Neural crest cell (in vitro differentiated cells): ENCODE data around the gene ZNF521. TPM values are rescaled to one million over a fixed set of nuclear protein-coding genes. Genes with fewer than 3 reads are reported as not detected.
A peak's percentile ranks its signal among the peaks of the same experiment; 100 is the strongest.

ENCODE experiments used
- DNase-seq: peaks from one replicate; pipeline ENCODE4 v3.0.0; 2021; ENCODE audit warnings: low read depth, mixed read lengths, low spot score
- H3K27ac Mint-ChIP-seq: one replicate; pipeline ENCODE4 v1.8.0; 2021; ENCODE audit warnings: mild to moderate bottlenecking, mixed read lengths; ENCODE audit not compliant: unreplicated experiment
- H3K27me3 Mint-ChIP-seq: 2 replicates; pipeline ENCODE4 v1.8.0; 2021; ENCODE audit warnings: low read depth, mild to moderate bottlenecking, mixed read lengths
- H3K36me3 Mint-ChIP-seq: 2 replicates; pipeline ENCODE4 v1.8.0; 2021; ENCODE audit warnings: low read depth, mild to moderate bottlenecking, mixed read lengths
- H3K4me1 Mint-ChIP-seq: 2 replicates; pipeline ENCODE4 v1.8.0; 2021; ENCODE audit warnings: mixed read lengths
- H3K4me3 Mint-ChIP-seq: one replicate; pipeline ENCODE4 v1.8.0; 2021; ENCODE audit warnings: mild to moderate bottlenecking, mixed read lengths
- H3K9me3 Mint-ChIP-seq: 2 replicates; pipeline ENCODE4 v1.8.0; 2021; ENCODE audit warnings: mixed read lengths
- total RNA-seq: library from RNA; stranded (reverse); gene quantifications from 2 replicates; pipeline ENCODE4 v1.2.1, GENCODE V29; 2021
- TF ChIP-seq, protein P1 (sequence below): fragments of 200-600 bp; sonication (generic); conservative IDR thresholded peaks from 2 replicates; pipeline ENCODE4 v1.5.0; 2021; ENCODE audit warnings: antibody characterized with exemption, mild to moderate bottlenecking

The ZNF521 gene
- total RNA-seq, 1 donor from 2014 or later: 86.1 TPM

- H3K4me1 Mint-ChIP-seq: peaks cover 5% of the 10 kb centered on the region
- H3K36me3 Mint-ChIP-seq: no peaks in the 10 kb centered on the region
- peak overlapping the region; percentile 77 for H3K4me3 Mint-ChIP-seq
- no peaks in the 10 kb centered on the region for H3K9me3 Mint-ChIP-seq
- no peaks in the 10 kb centered on the region for H3K27me3 Mint-ChIP-seq
- DNase-seq: peak; percentile 8
- peak overlapping the region; percentile 15 for H3K27ac Mint-ChIP-seq
- TF ChIP-seq, protein P1, sequence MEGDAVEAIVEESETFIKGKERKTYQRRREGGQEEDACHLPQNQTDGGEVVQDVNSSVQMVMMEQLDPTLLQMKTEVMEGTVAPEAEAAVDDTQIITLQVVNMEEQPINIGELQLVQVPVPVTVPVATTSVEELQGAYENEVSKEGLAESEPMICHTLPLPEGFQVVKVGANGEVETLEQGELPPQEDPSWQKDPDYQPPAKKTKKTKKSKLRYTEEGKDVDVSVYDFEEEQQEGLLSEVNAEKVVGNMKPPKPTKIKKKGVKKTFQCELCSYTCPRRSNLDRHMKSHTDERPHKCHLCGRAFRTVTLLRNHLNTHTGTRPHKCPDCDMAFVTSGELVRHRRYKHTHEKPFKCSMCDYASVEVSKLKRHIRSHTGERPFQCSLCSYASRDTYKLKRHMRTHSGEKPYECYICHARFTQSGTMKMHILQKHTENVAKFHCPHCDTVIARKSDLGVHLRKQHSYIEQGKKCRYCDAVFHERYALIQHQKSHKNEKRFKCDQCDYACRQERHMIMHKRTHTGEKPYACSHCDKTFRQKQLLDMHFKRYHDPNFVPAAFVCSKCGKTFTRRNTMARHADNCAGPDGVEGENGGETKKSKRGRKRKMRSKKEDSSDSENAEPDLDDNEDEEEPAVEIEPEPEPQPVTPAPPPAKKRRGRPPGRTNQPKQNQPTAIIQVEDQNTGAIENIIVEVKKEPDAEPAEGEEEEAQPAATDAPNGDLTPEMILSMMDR: no peak
Observed at GRCh38 chr18:25289001-25289631, 62.9 kb downstream of the ZNF521 start.

DNA sequence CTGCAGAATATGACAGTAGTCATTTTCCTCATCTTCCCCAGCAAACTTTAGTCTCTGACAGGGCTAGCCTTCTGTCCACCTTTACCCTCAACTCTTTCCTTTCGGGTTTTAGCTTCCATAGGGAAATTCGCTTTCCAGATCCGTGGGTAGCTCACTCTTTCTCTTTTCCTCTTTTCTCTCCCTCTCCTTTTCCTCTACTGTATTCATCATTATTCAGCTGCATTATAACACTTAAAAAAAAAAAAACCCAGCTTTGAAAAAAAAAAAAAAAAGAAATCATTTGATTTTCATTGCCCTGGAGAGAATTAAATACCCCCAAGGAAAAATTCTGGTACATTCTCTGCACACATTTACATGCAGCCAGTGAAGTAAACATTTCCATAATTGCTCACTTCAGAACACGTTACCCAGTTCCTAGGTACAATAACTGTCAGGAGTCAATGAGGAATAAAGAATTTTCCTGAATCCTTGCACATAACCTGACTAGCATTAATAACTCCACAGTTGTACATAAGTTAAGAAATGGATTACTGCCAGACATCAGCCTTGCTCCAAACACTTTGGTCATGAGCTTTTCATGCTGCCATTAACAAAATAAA is 63.5 kb downstream of the ZNF521 start:
- DNase-seq: no peak
- no peaks in the 10 kb centered on the region for H3K27me3 Mint-ChIP-seq
- H3K9me3 Mint-ChIP-seq: no peaks in the 10 kb centered on the region
- H3K4me3 Mint-ChIP-seq: peak overlapping the region; percentile 21
- peaks cover 5% of the 10 kb centered on the region for H3K4me1 Mint-ChIP-seq
- peak overlapping the region; percentile 55 for H3K27ac Mint-ChIP-seq
- TF ChIP-seq, protein P1: no peak
- no peaks in the 10 kb centered on the region for H3K36me3 Mint-ChIP-seq

- H3K9me3 Mint-ChIP-seq: no peaks in the 10 kb centered on the region
- no peak for DNase-seq
- TF ChIP-seq, protein P1: no peak
- no peaks in the 10 kb centered on the region for H3K27me3 Mint-ChIP-seq
- H3K4me3 Mint-ChIP-seq: no peak overlapping the region
- no peaks in the 10 kb centered on the region for H3K4me1 Mint-ChIP-seq
- no peaks in the 10 kb centered on the region for H3K36me3 Mint-ChIP-seq
- H3K27ac Mint-ChIP-seq: no peak overlapping the region
Observed at GRCh38 chr18:25287106-25287505, 64.9 kb downstream of the ZNF521 start.

DNA sequence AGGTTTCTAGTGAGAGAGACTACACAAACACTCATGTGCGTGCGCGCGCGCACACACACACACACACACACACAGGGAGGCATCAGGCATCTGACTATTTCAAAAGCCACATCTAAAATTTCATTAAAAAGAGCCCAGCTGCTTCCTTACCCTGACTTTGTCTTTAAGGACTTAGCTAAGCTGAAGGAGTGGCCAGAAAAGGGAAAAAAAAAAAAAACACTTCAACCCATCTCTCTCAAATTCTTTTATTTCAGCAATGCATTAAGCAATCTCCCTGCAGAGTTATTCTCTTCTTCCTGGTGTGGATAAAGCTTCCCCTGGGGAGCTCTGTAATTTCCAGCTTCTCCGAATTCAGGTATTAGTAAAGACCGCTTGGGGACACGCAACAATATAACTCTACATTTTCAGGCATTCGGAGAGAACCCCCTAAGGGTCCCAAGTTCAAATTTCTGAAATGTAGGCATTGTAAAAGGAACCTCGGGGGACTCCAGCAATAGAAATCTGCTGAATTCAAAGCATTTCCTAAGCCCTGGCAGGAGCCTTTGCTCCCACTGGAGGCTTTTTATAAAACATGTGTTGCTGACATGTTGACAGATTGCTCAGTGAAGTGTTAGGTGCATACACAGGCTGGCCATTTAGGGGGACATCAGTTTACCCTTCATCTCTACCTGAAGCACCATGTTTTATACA is 67.0 kb downstream of the ZNF521 start:
- Mint-ChIP-seq H3K9me3 (no peaks in the 10 kb centered on the region), H3K36me3 (no peaks in the 10 kb centered on the region), H3K4me3 (no peak overlapping the region), H3K4me1 (peaks cover 11% of the 10 kb centered on the region), H3K27ac (no peak overlapping the region), H3K27me3 (no peaks in the 10 kb centered on the region)
- TF ChIP-seq, protein P1: no peak
- no peak for DNase-seq

- Mint-ChIP-seq H3K36me3 (no peaks in the 10 kb centered on the region), H3K27ac (no peak overlapping the region), H3K27me3 (no peaks in the 10 kb centered on the region), H3K9me3 (no peaks in the 10 kb centered on the region), H3K4me3 (no peak overlapping the region), H3K4me1 (peaks cover 13% of the 10 kb centered on the region)
- DNase-seq: no peak
- TF ChIP-seq, protein P1: no peak
Observed at GRCh38 chr18:25284281-25284680, 67.7 kb downstream of the ZNF521 start.
